ENCODE results near the gene ZBTB38. TPM values are rescaled to one million over a fixed set of nuclear protein-coding genes. Genes with fewer than 3 reads are reported as not detected.

Gene ZBTB38
- total RNA-seq, result 74.1 and 96.4 TPM in 2 replicates

GRCh38 chr3:141368062-141368924 is at the start of gene ZBTB38:
ZBTB38 (plus strand) TSS chr3:141368504; CDS start chr3:141442389, 73,885 bp downstream.

Other genes starting within 250 kb of the ZBTB38 start
- 6.5 and 7.2 TPM in 2 replicates for gene PXYLP1, start 136.7 kb upstream of the ZBTB38 start, total RNA-seq
- 7.3 and 21.8 TPM in 2 replicates for gene RASA2, start 118.5 kb downstream of the ZBTB38 start, total RNA-seq